ENCODE data around the gene ESYT2.

GRCh38 chr7:158720112-158720511 is 109.2 kb downstream of the ESYT2 start:
- TF ChIP-seq, protein P1, sequence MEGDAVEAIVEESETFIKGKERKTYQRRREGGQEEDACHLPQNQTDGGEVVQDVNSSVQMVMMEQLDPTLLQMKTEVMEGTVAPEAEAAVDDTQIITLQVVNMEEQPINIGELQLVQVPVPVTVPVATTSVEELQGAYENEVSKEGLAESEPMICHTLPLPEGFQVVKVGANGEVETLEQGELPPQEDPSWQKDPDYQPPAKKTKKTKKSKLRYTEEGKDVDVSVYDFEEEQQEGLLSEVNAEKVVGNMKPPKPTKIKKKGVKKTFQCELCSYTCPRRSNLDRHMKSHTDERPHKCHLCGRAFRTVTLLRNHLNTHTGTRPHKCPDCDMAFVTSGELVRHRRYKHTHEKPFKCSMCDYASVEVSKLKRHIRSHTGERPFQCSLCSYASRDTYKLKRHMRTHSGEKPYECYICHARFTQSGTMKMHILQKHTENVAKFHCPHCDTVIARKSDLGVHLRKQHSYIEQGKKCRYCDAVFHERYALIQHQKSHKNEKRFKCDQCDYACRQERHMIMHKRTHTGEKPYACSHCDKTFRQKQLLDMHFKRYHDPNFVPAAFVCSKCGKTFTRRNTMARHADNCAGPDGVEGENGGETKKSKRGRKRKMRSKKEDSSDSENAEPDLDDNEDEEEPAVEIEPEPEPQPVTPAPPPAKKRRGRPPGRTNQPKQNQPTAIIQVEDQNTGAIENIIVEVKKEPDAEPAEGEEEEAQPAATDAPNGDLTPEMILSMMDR (IDR thresholded peaks at IDR 0.05; ENCODE audit: low read depth, low read length, missing input control), result no peak
- TF ChIP-seq, protein P2, sequence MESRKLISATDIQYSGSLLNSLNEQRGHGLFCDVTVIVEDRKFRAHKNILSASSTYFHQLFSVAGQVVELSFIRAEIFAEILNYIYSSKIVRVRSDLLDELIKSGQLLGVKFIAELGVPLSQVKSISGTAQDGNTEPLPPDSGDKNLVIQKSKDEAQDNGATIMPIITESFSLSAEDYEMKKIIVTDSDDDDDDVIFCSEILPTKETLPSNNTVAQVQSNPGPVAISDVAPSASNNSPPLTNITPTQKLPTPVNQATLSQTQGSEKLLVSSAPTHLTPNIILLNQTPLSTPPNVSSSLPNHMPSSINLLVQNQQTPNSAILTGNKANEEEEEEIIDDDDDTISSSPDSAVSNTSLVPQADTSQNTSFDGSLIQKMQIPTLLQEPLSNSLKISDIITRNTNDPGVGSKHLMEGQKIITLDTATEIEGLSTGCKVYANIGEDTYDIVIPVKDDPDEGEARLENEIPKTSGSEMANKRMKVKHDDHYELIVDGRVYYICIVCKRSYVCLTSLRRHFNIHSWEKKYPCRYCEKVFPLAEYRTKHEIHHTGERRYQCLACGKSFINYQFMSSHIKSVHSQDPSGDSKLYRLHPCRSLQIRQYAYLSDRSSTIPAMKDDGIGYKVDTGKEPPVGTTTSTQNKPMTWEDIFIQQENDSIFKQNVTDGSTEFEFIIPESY (IDR thresholded peaks at IDR 0.05), result no peak
